OCI-LY1 (cell line): ENCODE results near the gene VEGFA.

Experiments
- H2AFZ ChIP-seq: fragments of 200-600 bp; sonication (generic), shearing (Covaris generic); 2 replicates; pipeline ENCODE4 v1.6.0; 2014; ENCODE audit warnings: antibody characterized with exemption, mild to moderate bottlenecking, low read length
- H3F3A ChIP-seq: fragments of 200-600 bp; sonication (generic), shearing (Covaris generic); 2 replicates; pipeline ENCODE4 v1.6.0; 2014; ENCODE audit warnings: mild to moderate bottlenecking, antibody characterized with exemption, low read length, moderate library complexity; ENCODE audit not compliant: insufficient read depth
- H3K27ac ChIP-seq: fragments of 200-600 bp; sonication (generic); 2 replicates; pipeline ENCODE4 v1.5.1; 2014; ENCODE audit warnings: low read length, mixed run types, mild to moderate bottlenecking, low read depth; ENCODE audit not compliant: poor library complexity, severe bottlenecking
- H3K27me3 ChIP-seq: fragments of 200-600 bp; sonication (generic); 2 replicates; pipeline ENCODE4 v1.6.0; 2014; ENCODE audit warnings: antibody characterized with exemption, mild to moderate bottlenecking, low read length, moderate library complexity; ENCODE audit not compliant: insufficient read depth
- H3K36me3 ChIP-seq: fragments of 200-600 bp; sonication (generic); 2 replicates; pipeline ENCODE4 v1.6.1; 2014; ENCODE audit warnings: mild to moderate bottlenecking, antibody characterized with exemption, low read length, moderate library complexity, mixed read lengths; ENCODE audit not compliant: insufficient read depth
- H3K4me1 ChIP-seq: fragments of 200-600 bp; sonication (generic); 2 replicates; pipeline ENCODE4 v1.5.1; 2014; ENCODE audit warnings: mild to moderate bottlenecking, low read length, moderate library complexity; ENCODE audit not compliant: insufficient read depth, severe bottlenecking
- H3K4me2 ChIP-seq: fragments of 200-600 bp; sonication (generic), shearing (Covaris generic); 2 replicates; pipeline ENCODE4 v1.6.1; 2014; ENCODE audit warnings: low read length
- H3K4me3 ChIP-seq: fragments of 200-600 bp; sonication (generic); 2 replicates; pipeline ENCODE4 v1.5.1; 2014; ENCODE audit warnings: low read length, low read depth, mild to moderate bottlenecking, mixed read lengths; ENCODE audit not compliant: poor library complexity, severe bottlenecking
- H3K79me2 ChIP-seq: fragments of 200-600 bp; shearing (Covaris generic); 2 replicates; pipeline ENCODE4 v1.6.1; 2016; ENCODE audit warnings: mixed run types, low read length, mixed read lengths; ENCODE audit not compliant: insufficient read depth
- H3K9ac ChIP-seq: fragments of 200-600 bp; sonication (generic), shearing (Covaris generic); 2 replicates; pipeline ENCODE4 v1.6.1; 2014; ENCODE audit warnings: mild to moderate bottlenecking, low read length, mixed read lengths
- H3K9me2 ChIP-seq: fragments of 200-600 bp; sonication (generic), shearing (Covaris generic); 2 replicates; pipeline ENCODE4 v1.6.1; 2014; ENCODE audit warnings: low read depth, mild to moderate bottlenecking, low read length, mixed read lengths
- H3K9me3 ChIP-seq: fragments of 200-600 bp; shearing (Covaris generic); 2 replicates; pipeline ENCODE4 v1.6.1; 2014; ENCODE audit warnings: low read length, mixed read lengths
- H4K20me1 ChIP-seq: fragments of 200-600 bp; sonication (generic), shearing (Covaris generic); 2 replicates; pipeline ENCODE4 v1.6.0; 2016; ENCODE audit warnings: mild to moderate bottlenecking, low read length; ENCODE audit not compliant: insufficient read depth
- CTCF ChIP-seq: fragments of 200-600 bp; sonication (generic), shearing (Covaris generic); IDR thresholded peaks from 2 replicates; pipeline ENCODE4 v1.5.1; 2017; ENCODE audit warnings: mild to moderate bottlenecking, antibody characterized with exemption, low read length, moderate library complexity, mixed read lengths
- EZH2 ChIP-seq: fragments of 200-600 bp; sonication (generic), shearing (Covaris generic); IDR thresholded peaks from 2 replicates; pipeline ENCODE4 v1.8.0; 2017; ENCODE audit warnings: borderline replicate concordance, mixed run types, mild to moderate bottlenecking, antibody characterized with exemption, low read length, moderate library complexity, mixed read lengths

Gene VEGFA

DNA sequence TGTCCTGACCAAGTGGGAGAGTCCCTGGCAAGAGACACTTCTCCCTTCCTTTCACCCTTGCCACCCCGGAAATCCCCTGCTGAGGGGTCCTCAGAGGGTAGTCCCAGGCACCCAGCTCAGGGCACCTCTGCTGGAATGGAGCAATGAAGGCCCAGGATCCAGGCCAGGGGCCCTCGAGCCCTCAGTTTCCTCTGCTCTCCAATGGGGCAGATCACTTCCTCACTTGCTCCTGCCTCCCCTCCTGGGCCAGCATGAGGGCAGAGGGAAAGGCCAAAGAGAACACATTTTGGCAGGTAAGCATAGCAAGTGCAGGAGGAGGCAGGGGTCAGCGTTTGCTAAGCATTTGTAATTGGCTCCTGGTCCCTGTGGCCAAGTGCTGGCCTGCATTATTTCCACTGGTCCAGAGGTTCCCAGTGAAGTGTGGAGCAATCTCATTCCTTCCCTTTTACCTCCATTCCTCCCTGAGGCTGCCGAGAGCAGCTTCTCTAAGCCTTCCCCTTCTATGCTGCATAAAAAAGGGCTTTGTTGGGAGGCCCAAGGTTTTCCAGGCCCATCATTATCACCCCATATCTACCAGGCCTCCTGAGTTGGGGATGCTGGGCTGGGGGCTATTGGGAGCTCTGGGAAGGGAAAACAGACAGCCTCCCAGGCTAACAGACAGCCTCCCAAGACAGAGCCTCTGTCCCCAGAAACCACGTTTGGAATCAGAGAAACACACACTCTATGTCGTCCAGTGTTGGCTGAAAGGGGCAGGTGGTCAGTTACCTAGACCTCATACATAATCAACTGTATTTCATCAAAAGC is 28.8 kb upstream of the VEGFA start:
- Histone ChIP-seq H3F3A (no peaks in the 10 kb centered on the region), H3K9ac (no peak overlapping the region), H3K9me3 (no peaks in the 10 kb centered on the region), H3K4me3 (no peak overlapping the region), H2AFZ (no peak overlapping the region), H3K27ac (no peak overlapping the region), H3K4me2 (no peak overlapping the region), H3K4me1 (no peaks in the 10 kb centered on the region), H4K20me1 (no peaks in the 10 kb centered on the region), H3K79me2 (no peaks in the 10 kb centered on the region), H3K36me3 (no peaks in the 10 kb centered on the region), H3K27me3 (no peaks in the 10 kb centered on the region), H3K9me2 (no peaks in the 10 kb centered on the region)
- TF ChIP-seq EZH2, result no peak
- TF ChIP-seq CTCF, result no peak

DNA sequence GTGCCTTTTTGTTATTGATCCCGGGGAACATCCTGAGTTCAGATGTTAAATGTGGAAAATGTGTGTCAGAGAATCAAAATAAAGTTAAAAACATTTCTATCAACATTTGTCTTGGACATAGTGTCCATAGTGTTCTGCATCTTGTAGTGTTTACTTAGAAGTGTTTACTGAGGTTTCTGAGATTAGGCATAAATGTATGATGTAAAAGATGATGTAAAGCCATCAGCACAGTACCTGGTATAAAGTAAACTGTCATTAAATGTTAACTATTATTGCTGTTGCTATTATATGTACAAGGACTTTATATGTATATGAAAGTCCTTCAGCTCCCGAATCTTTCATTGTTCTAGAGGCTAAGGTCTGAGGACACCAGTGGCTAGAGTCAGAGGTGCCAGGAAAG is 28.2 kb upstream of the VEGFA start:
- Histone ChIP-seq H3F3A (no peaks in the 10 kb centered on the region), H3K9me2 (no peaks in the 10 kb centered on the region), H3K9me3 (no peaks in the 10 kb centered on the region), H3K79me2 (no peaks in the 10 kb centered on the region), H3K27ac (no peak overlapping the region), H3K27me3 (no peaks in the 10 kb centered on the region), H4K20me1 (no peaks in the 10 kb centered on the region), H3K4me2 (no peak overlapping the region), H3K4me1 (no peaks in the 10 kb centered on the region), H2AFZ (no peak overlapping the region), H3K36me3 (no peaks in the 10 kb centered on the region), H3K4me3 (no peak overlapping the region), H3K9ac (no peak overlapping the region)
- TF ChIP-seq EZH2 (no peak), CTCF (no peak)

DNA sequence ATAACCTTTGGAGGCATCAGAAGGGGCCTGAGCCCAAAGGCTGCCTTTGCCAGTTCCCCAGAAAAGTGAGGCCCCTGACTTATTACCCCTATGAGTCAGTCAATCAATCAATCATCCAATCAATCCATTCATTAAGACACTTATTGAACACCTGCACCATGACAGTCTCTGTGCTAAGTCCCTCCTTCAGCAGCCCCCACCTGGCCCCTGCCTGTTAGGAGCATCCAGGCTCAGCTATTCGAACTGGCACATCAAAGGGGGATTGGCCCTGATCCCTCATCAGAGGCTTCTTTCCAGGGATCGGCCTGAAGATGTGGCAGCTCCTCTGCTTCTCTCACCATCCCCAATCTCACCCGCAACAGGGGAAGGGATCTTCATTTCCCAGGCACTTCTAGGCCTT is 27.7 kb upstream of the VEGFA start:
- Histone ChIP-seq H3K9ac (no peak overlapping the region), H3K79me2 (no peaks in the 10 kb centered on the region), H2AFZ (no peak overlapping the region), H3K4me2 (no peak overlapping the region), H3K9me2 (no peaks in the 10 kb centered on the region), H3K4me1 (no peaks in the 10 kb centered on the region), H3K27me3 (no peaks in the 10 kb centered on the region), H4K20me1 (no peaks in the 10 kb centered on the region), H3K4me3 (no peak overlapping the region), H3F3A (no peaks in the 10 kb centered on the region), H3K27ac (no peak overlapping the region), H3K9me3 (no peaks in the 10 kb centered on the region), H3K36me3 (no peaks in the 10 kb centered on the region)
- no peak for TF ChIP-seq EZH2
- TF ChIP-seq CTCF, result no peak
